K562 (cell line): ENCODE data around the gene SRSF1.
A peak's percentile ranks its signal among the peaks of the same experiment; 100 is the strongest.

Source experiments
- MAZ ChIP-seq, 2 experiments: fragments of 450-650 bp in 1 of 2; sonication (generic) in 1 of 2; formaldehyde crosslinking; IDR thresholded peaks in 1 of 2; conservative IDR thresholded peaks in 1 of 2; 2 replicates each; pipeline versions ENCODE4 v1.4.0 to v1.5.0; 2020; ENCODE audit warnings: mild to moderate bottlenecking in 1 of 2, missing genetic modification reagents in 1 of 2
- TF ChIP-seq, protein P1 (sequence below): fragments of 250-450 bp; sonication (Bioruptor Pico); IDR thresholded peaks from 2 replicates; pipeline ENCODE4 v1.4.0; 2020

DNA sequence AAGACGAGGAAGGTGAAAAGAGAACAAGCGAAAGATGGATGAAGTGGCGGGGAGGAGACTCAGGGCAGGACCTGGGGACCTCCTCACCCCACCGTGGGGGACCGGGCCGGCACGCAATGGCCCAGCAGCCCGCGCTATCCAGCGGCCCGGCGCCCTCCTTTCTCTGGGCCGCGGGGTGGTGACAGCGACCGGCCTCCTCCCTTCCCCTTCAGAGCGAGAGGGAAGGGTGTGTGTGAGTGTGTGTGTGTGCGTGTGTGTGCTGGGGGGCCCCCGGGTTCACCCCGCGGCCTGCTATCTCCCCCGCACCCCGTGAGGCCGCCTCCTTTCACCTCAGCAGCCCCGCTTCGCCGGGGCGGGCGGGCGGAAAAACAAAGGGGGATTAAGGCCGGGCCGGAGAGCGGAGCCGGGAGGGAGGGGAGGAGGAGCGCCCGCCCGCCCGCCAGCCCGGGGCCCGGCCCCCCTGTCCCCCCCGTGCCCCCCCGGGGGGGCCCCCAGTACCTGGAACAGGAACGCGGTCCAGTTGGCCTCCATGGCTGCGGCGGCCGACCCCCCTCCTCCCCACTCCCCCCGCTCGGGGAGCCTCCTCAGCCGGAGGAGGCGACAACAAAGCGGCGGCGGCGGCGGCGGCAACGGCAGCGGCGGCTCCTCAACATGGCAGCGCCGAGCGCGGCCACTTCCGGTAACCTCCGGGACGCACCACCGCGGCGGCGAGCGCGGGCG, 19.3 kb downstream of the SRSF1 start, which contains the start of gene VEZF1:
- TF ChIP-seq MAZ (CRISPR knock-in tag; conservative IDR thresholded peaks at IDR 0.05 in 1 of 2, IDR thresholded peaks at IDR 0.05 in 1 of 2), result peak; percentile 82 to 85
- TF ChIP-seq, protein P1, sequence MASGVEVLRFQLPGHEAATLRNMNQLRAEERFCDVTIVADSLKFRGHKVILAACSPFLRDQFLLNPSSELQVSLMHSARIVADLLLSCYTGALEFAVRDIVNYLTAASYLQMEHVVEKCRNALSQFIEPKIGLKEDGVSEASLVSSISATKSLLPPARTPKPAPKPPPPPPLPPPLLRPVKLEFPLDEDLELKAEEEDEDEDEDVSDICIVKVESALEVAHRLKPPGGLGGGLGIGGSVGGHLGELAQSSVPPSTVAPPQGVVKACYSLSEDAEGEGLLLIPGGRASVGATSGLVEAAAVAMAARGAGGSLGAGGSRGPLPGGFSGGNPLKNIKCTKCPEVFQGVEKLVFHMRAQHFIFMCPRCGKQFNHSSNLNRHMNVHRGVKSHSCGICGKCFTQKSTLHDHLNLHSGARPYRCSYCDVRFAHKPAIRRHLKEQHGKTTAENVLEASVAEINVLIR (CRISPR knock-in tag), result no peak
